ENCODE measurements around the gene TIPARP. TPM values are rescaled to one million over a fixed set of nuclear protein-coding genes. Genes with fewer than 3 reads are reported as not detected.

The TIPARP gene
- total RNA-seq, 1 donor from 2014 or later, result 27.2 TPM

- no peak for DNase-seq
- no peak overlapping the region for H3K4me3 ChIP-seq
- TF ChIP-seq CTCF (IDR thresholded peaks at IDR 0.05; ENCODE audit: borderline replicate concordance), result no peak
- peaks cover 15% of the 10 kb centered on the region for H3K4me1 ChIP-seq
- no peak overlapping the region for H3K27ac ChIP-seq (replicated peaks)
- no peaks in the 10 kb centered on the region for H3K9me3 ChIP-seq (replicated peaks)
- H3K27me3 ChIP-seq (ENCODE audit: low read depth), result no peaks in the 10 kb centered on the region
- intact Hi-C loops (cut with micrococcal nuclease), result no loop called here
- no peaks in the 10 kb centered on the region for H3K36me3 ChIP-seq
These were observed 75.9 kb downstream of the TIPARP start for GRCh38 chr3:156750191-156750873.

- Histone ChIP-seq H3K9me3 (replicated peaks) (no peaks in the 10 kb centered on the region), H3K27me3 (ENCODE audit: low read depth) (no peaks in the 10 kb centered on the region), H3K4me3 (peak overlapping the region; percentile 34), H3K4me1 (peaks cover 15% of the 10 kb centered on the region), H3K27ac (replicated peaks) (no peak overlapping the region), H3K36me3 (no peaks in the 10 kb centered on the region)
- DNase-seq, result no peak
- no peak for TF ChIP-seq CTCF (IDR thresholded peaks at IDR 0.05; ENCODE audit: borderline replicate concordance)
- intact Hi-C loops (cut with micrococcal nuclease), result no loop called here
These were observed 76.5 kb downstream of the TIPARP start for GRCh38 chr3:156750874-156751245.

DNA sequence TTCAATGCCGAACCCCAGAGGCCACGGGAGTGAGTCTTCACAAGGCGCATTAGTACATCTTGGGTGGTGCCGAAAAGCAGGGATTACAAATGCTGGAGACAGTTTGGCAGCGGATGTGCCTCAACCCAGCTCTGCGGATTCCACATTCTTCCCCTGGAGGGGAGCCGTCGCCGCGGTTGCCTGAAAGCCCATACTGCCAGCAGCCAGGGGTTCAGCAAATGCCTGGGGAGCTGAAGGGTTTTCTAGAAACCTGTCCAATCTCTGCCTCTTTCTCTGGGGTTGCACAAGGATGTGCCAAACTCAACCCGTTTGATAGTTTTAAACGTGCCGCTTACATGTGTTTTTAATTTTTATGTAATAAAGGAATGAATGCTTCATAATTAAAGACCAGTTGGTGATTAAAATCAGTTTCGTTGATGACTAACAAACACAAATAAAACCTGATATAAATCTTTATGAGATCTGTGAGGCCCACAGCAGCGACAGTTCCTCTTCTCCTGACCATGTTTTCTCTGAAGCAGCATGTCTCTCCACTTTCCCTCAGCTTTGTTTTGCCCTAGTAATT lies 77.2 kb downstream of the TIPARP start:
- no peak overlapping the region for H3K27ac ChIP-seq (replicated peaks)

More for the DNA sequence above, 77.2 kb downstream of the TIPARP start:
- no peak for TF ChIP-seq CTCF (IDR thresholded peaks at IDR 0.05; ENCODE audit: borderline replicate concordance)
- Histone ChIP-seq H3K9me3 (replicated peaks) (no peaks in the 10 kb centered on the region), H3K4me1 (peaks cover 15% of the 10 kb centered on the region), H3K36me3 (no peaks in the 10 kb centered on the region), H3K4me3 (peak overlapping the region; percentile 34), H3K27me3 (ENCODE audit: low read depth) (no peaks in the 10 kb centered on the region)
- intact Hi-C loops (cut with micrococcal nuclease), result no loop called here
- peak; percentile 31 for DNase-seq

Other genes starting within 250 kb of the TIPARP start
- 208 TPM for gene SSR3, start 119.5 kb upstream of the TIPARP start, total RNA-seq
- 0.71 TPM for gene LEKR1, start 151.8 kb downstream of the TIPARP start, total RNA-seq

All from left ventricle myocardium inferior (tissue), 1 donor.